GM03348 (cell line): ENCODE data around the gene DARS1.
A peak's percentile ranks its signal among the peaks of the same experiment; 100 is the strongest.
"Not testable (repeated sequence)": the region's sequence is repeated elsewhere in the genome, so short reads cannot be mapped to it uniquely, and the experiment has no call there.

Experiments used
- DNase-seq: peaks from one replicate; pipeline ENCODE4 v3.0.0; 2012; ENCODE audit warnings: low spot score

Gene DARS1

GRCh38 chr2:135942936-135943688, 42.3 kb downstream of the DARS1 start:
- DNase-seq: no peak

- no peak for DNase-seq
These were observed 48.9 kb downstream of the DARS1 start for GRCh38 chr2:135936524-135936923.

GRCh38 chr2:135935914-135936313, 49.5 kb downstream of the DARS1 start:
- DNase-seq: no peak

GRCh38 chr2:135931776-135932443, 53.5 kb downstream of the DARS1 start:
- DNase-seq: no peak

- DNase-seq: no peak
These were observed 58.8 kb downstream of the DARS1 start for GRCh38 chr2:135926605-135927004.

- no peak for DNase-seq
These were observed 59.9 kb downstream of the DARS1 start for GRCh38 chr2:135925571-135925970.

GRCh38 chr2:135916207-135916606, 69.2 kb downstream of the DARS1 start:
- peak; percentile 26 for DNase-seq

- DNase-seq: no peak
These were observed 70.9 kb downstream of the DARS1 start for GRCh38 chr2:135914485-135914884.

- DNase-seq: peak; percentile 52
These were observed 71.6 kb downstream of the DARS1 start for GRCh38 chr2:135913727-135914365.

GRCh38 chr2:135909976-135910375, 75.5 kb downstream of the DARS1 start:
- DNase-seq: peak; percentile 18

- no peak for DNase-seq
These were observed 79.7 kb downstream of the DARS1 start for GRCh38 chr2:135905679-135906078.

- DNase-seq: peak; percentile 71
These were observed 81.0 kb downstream of the DARS1 start for GRCh38 chr2:135904341-135904989.

- no peak for DNase-seq
These were observed 81.8 kb downstream of the DARS1 start for GRCh38 chr2:135903650-135904049.

- no peak for DNase-seq
These were observed 85.9 kb downstream of the DARS1 start for GRCh38 chr2:135899567-135899966.

- DNase-seq: no peak
These were observed 87.1 kb downstream of the DARS1 start for GRCh38 chr2:135898234-135898786.

- no peak for DNase-seq
These were observed 90.5 kb downstream of the DARS1 start for GRCh38 chr2:135894930-135895329.

- DNase-seq: no peak
These were observed 92.0 kb downstream of the DARS1 start for GRCh38 chr2:135893374-135893794.

GRCh38 chr2:135890835-135891234, 94.6 kb downstream of the DARS1 start:
- no peak for DNase-seq

GRCh38 chr2:135890149-135890548, 95.3 kb downstream of the DARS1 start:
- no peak for DNase-seq

- DNase-seq: not testable (repeated sequence)
These were observed 96.8 kb downstream of the DARS1 start for GRCh38 chr2:135888587-135888986.

GRCh38 chr2:135885709-135886108, 99.7 kb downstream of the DARS1 start:
- no peak for DNase-seq

GRCh38 chr2:135882415-135882814, 103.0 kb downstream of the DARS1 start:
- no peak for DNase-seq
